Measurements from ENCODE around the gene SCPEP1.

DNA sequence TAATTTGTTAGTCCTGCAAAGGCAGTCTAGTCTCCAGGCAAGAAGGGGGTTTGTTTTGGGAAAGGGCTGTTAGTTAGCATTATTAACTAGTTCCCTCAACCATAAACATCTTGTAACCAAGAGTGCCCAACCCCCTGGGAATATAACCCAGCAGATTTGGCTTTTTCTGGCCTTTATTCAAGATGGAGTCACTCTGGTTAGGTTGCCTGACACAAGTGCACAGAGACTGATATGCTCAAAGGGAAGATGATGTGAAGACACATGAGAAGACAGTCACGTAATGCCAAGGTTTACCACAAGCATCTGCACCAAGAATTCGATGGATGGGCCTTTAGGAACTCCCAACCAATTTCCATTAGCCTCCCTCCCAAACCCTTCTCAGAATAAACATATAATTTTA, 3.9 kb upstream of the SCPEP1 start:
- TF ChIP-seq, protein P1, sequence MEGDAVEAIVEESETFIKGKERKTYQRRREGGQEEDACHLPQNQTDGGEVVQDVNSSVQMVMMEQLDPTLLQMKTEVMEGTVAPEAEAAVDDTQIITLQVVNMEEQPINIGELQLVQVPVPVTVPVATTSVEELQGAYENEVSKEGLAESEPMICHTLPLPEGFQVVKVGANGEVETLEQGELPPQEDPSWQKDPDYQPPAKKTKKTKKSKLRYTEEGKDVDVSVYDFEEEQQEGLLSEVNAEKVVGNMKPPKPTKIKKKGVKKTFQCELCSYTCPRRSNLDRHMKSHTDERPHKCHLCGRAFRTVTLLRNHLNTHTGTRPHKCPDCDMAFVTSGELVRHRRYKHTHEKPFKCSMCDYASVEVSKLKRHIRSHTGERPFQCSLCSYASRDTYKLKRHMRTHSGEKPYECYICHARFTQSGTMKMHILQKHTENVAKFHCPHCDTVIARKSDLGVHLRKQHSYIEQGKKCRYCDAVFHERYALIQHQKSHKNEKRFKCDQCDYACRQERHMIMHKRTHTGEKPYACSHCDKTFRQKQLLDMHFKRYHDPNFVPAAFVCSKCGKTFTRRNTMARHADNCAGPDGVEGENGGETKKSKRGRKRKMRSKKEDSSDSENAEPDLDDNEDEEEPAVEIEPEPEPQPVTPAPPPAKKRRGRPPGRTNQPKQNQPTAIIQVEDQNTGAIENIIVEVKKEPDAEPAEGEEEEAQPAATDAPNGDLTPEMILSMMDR (conservative IDR thresholded peaks at IDR 0.05) = no peak
- no peak for TF ChIP-seq EZH2 (IDR thresholded peaks at IDR 0.05; ENCODE audit: low read depth)

Measured in PC-9 (cell line).